HCT116 (cell line): Measurements from ENCODE around the gene LRRK1. TPM values are rescaled to one million over a fixed set of nuclear protein-coding genes. Genes with fewer than 3 reads are reported as not detected.

Source experiments
- ATAC-seq: fragments of 200-7000 bp; cut with Tn5 transposase; 2 replicates; pipeline ENCODE4 v1.9.1; 2020; ENCODE audit warnings: mild to moderate bottlenecking, moderate library complexity
- BruUV-seq: library from RNA; stranded (reverse); fragments of 400-500 nt; replicated peaks from 2 replicates; lab custom pipeline; 2021; lab: Mats Ljungman, UMichigan
- CTCF ChIA-PET: fragments of 300-600 bp; sonication (Branson Sonifier 250); formaldehyde crosslinking; loops from one replicate; lab custom pipeline; 2021; ENCODE audit warnings: antibody characterized with exemption; lab: Charles Lee
- POLR2A ChIA-PET: fragments of 300-600, 350-600 bp; sonication (Branson Sonifier 250); formaldehyde crosslinking; loops from one replicate; lab custom pipeline; 2021; ENCODE audit warnings: antibody characterized with exemption; lab: Charles Lee
- RAD21 ChIA-PET, 2 experiments: fragments of 300-600 bp; sonication (Branson Sonifier 250); formaldehyde crosslinking; loops; one replicate each; lab custom pipeline; 2023; ENCODE audit warnings: low total read pairs in 2 of 2; ENCODE audit not compliant: uncharacterized antibody in 2 of 2, unreplicated experiment in 2 of 2, low non-redundant PET in 1 of 2; lab: Charles Lee
- DNase-seq: peaks from one replicate; pipeline ENCODE4 v3.0.0-alpha.2; 2010; ENCODE audit warnings: low read depth, low spot score
- H2AFZ ChIP-seq: fragments of 200-600 bp; shearing (Covaris generic), sonication (generic); 2 replicates; pipeline ENCODE4 v1.6.1; 2017; ENCODE audit warnings: low read depth, mixed run types, mixed read lengths, antibody characterized with exemption, low read length; ENCODE audit not compliant: poor library complexity, severe bottlenecking
- H3K27ac ChIP-seq: 2 replicates; pipeline ENCODE4 v1.5.1; 2012; ENCODE audit warnings: low read depth, low read length
- H3K27me3 ChIP-seq: fragments of 200-600 bp; sonication (generic); 2 replicates; pipeline ENCODE4 v1.6.1; 2016; ENCODE audit warnings: mixed run types, low read length, mixed read lengths; ENCODE audit not compliant: insufficient read depth
- H3K36me3 ChIP-seq, 2 experiments: fragments of 200-500 bp in 1 of 2; fragments of 200-600 bp in 1 of 2; sonication (Bioruptor generic) in 1 of 2; sonication (generic) in 1 of 2; 2 replicates each; pipeline versions ENCODE4 v1.5.1 to v1.6.1; 2014 to 2016; ENCODE audit warnings: low read length in 2 of 2, inconsistent platforms in 1 of 2, mixed read lengths in 1 of 2, mixed run types in 1 of 2; ENCODE audit not compliant: insufficient read depth in 2 of 2, control insufficient read depth in 1 of 2
- H3K4me1 ChIP-seq, 2 experiments: fragments of 200-600 bp in 1 of 2; sonication (generic) in 1 of 2; 2 replicates each; pipeline versions ENCODE4 v1.5.1 to v1.6.1; 2012 to 2017; ENCODE audit warnings: low read length in 2 of 2, inconsistent platforms in 1 of 2, mild to moderate bottlenecking in 1 of 2, mixed read lengths in 1 of 2, mixed run types in 1 of 2, moderate library complexity in 1 of 2; ENCODE audit not compliant: insufficient read depth in 2 of 2, control insufficient read depth in 1 of 2
- H3K4me2 ChIP-seq: fragments of 200-600 bp; sonication (generic); 2 replicates; pipeline ENCODE4 v1.6.1; 2017; ENCODE audit warnings: mixed run types, low read length, mixed read lengths
- H3K4me3 ChIP-seq, 2 experiments: fragments of 200-600 bp in 1 of 2; sonication (generic) in 1 of 2; replicated peaks in 1 of 2; 2 replicates each; pipeline ENCODE4 v1.5.1; 2011 to 2016; ENCODE audit warnings: low read length in 2 of 2, control low read depth in 1 of 2, low read depth in 1 of 2, mild to moderate bottlenecking in 1 of 2, mixed read lengths in 1 of 2, mixed run types in 1 of 2
- H3K79me2 ChIP-seq: fragments of 200-600 bp; sonication (generic); 2 replicates; pipeline ENCODE4 v1.6.1; 2017; ENCODE audit warnings: mild to moderate bottlenecking, mixed run types, low read length, moderate library complexity, mixed read lengths; ENCODE audit not compliant: insufficient read depth
- H3K9ac ChIP-seq: fragments of 200-600 bp; sonication (generic); 2 replicates; pipeline ENCODE4 v1.6.1; 2016; ENCODE audit warnings: low read length, mixed read lengths
- H3K9me2 ChIP-seq: fragments of 200-600 bp; sonication (generic), shearing (Covaris generic); 2 replicates; pipeline ENCODE4 v1.6.1; 2017; ENCODE audit warnings: mixed run types, mild to moderate bottlenecking, moderate library complexity; ENCODE audit not compliant: insufficient read depth
- H3K9me3 ChIP-seq, 2 experiments: fragments of 200-500 bp in 1 of 2; fragments of 200-600 bp in 1 of 2; sonication (Bioruptor generic) in 1 of 2; sonication (generic) in 1 of 2; 2 replicates each; pipeline ENCODE4 v1.6.1; 2014 to 2017; ENCODE audit warnings: low read length in 2 of 2, mixed read lengths in 2 of 2, inconsistent platforms in 1 of 2, low read depth in 1 of 2, mild to moderate bottlenecking in 1 of 2, mixed run types in 1 of 2, moderate library complexity in 1 of 2; ENCODE audit not compliant: control insufficient read depth in 1 of 2, insufficient read depth in 1 of 2
- H4K20me1 ChIP-seq: fragments of 200-600 bp; sonication (generic), shearing (Covaris generic); 2 replicates; pipeline ENCODE4 v1.6.1; 2017; ENCODE audit warnings: mixed run types, mild to moderate bottlenecking, moderate library complexity; ENCODE audit not compliant: insufficient read depth
- ATF3 ChIP-seq: IDR thresholded peaks from 2 replicates; pipeline ENCODE4 v1.6.1; 2012
- EGR1 ChIP-seq: IDR thresholded peaks from 2 replicates; pipeline ENCODE4 v1.6.1; 2012; ENCODE audit warnings: low read depth
- ELF1 ChIP-seq: IDR thresholded peaks from 2 replicates; pipeline ENCODE4 v1.6.1; 2012; ENCODE audit warnings: low read depth, borderline replicate concordance
- EZH2 ChIP-seq: fragments of 200-600 bp; sonication (generic); IDR thresholded peaks from 2 replicates; pipeline ENCODE4 v1.6.1; 2017; ENCODE audit warnings: antibody characterized with exemption, mixed run types
- EZH2phosphoT487 ChIP-seq: fragments of 200-600 bp; IDR thresholded peaks from 2 replicates; pipeline ENCODE4 v1.6.1; 2018; ENCODE audit warnings: antibody characterized with exemption, borderline replicate concordance
- FOSL1 ChIP-seq: IDR thresholded peaks from 2 replicates; pipeline ENCODE4 v1.6.1; 2012; ENCODE audit warnings: low read depth
- JUND ChIP-seq: IDR thresholded peaks from 2 replicates; pipeline ENCODE4 v1.6.1; 2012
- RAD21 ChIP-seq: IDR thresholded peaks from 2 replicates; pipeline ENCODE4 v1.6.1; 2012; ENCODE audit warnings: low read depth, mild to moderate bottlenecking
- SIN3A ChIP-seq: IDR thresholded peaks from 2 replicates; pipeline ENCODE4 v1.6.1; 2012; ENCODE audit warnings: low read depth
- SP1 ChIP-seq: IDR thresholded peaks from 2 replicates; pipeline ENCODE4 v1.6.1; 2012; ENCODE audit warnings: low read depth
- YY1 ChIP-seq: IDR thresholded peaks from 2 replicates; pipeline ENCODE4 v1.6.1; 2011; ENCODE audit warnings: low read length, low read depth, moderate library complexity, mild to moderate bottlenecking; ENCODE audit not compliant: insufficient replicate concordance; ENCODE audit errors: extremely low read depth
- ZFX ChIP-seq: fragments of 450-650 bp; IDR thresholded peaks from 2 replicates; pipeline ENCODE4 v1.6.1; 2017
- intact Hi-C: fragments of 100-400 bp; cut with micrococcal nuclease; formaldehyde crosslinking; loops from 2 replicates; pipeline ENCODE4 v1.10.0; 2022
- total RNA-seq: library from RNA; stranded (reverse); gene quantifications from one replicate; pipeline ENCODE4 v1.2.1, GENCODE V29; 2021; ENCODE audit not compliant: unreplicated experiment
- TF ChIP-seq, protein P1 (sequence below): IDR thresholded peaks from 2 replicates; pipeline ENCODE4 v1.6.1; 2012; ENCODE audit warnings: low read depth
- TF ChIP-seq, protein P2 (sequence below): IDR thresholded peaks from 2 replicates; pipeline ENCODE4 v1.6.1; 2012

The LRRK1 gene
- total RNA-seq, 1 experiment from 2014 or later: 21.6 TPM

DNA sequence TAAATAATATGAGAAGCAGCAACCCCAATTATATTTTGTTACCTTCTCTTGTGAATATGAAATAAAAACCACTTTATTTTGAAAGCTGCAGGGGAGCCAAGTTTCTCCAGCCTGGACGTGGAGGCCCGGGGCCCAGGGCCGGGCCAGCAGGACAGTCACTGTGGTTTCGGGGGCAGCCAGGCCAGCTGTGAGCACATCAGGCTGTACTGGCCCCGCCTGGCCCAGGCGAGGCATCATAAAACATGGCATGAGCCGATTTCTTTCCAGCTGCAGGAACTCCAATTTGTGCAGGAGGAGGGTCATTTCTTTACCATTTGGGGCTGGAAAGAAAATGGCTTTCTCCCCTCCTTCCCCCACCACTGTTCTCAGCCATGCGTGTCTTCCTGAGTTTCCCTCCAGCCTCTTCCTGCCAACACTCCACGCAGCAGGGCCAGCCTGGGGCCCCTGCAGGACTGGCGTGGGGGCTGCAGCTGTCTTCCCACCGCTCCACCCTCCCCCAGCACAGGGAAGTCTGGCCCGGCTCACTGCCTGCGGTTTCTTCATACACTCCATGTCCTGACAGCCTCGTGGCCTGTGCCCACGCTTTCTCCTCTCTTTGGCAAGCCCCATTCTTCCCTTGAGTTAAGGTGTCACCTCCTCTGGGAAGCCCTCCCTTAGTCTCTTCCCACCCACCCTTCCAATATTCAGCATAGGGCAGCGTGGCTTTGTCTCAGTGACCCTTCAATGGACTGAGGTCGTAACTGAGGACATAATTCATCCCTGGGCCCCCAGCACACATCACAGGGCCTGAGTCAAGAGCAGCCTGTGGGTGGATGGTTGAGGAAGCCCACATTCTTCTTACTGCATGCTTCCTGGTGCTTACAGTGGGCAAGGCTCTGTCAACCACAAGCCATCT, 196.9 kb downstream of the LRRK1 start:
- CTCF ChIA-PET: no interaction called here
- no peak overlapping the region for H3K4me2 ChIP-seq
- ATAC-seq (no peak), DNase-seq (no peak)
- no peaks in the 10 kb centered on the region for H3K36me3 ChIP-seq
- H3K27me3 ChIP-seq: no peaks in the 10 kb centered on the region
- H3K79me2 ChIP-seq: no peaks in the 10 kb centered on the region
- intact Hi-C loops: no loop called here
- H3K4me1 ChIP-seq: no peaks in the 10 kb centered on the region
- H3K9me3 ChIP-seq: no peaks in the 10 kb centered on the region
- BruUV-seq: no TSS peak
- POLR2A ChIA-PET: no interaction called here
- TF ChIP-seq RAD21 (no peak), EZH2phosphoT487 (no peak), ZFX (no peak), SIN3A (no peak)
- TF ChIP-seq, protein P1, sequence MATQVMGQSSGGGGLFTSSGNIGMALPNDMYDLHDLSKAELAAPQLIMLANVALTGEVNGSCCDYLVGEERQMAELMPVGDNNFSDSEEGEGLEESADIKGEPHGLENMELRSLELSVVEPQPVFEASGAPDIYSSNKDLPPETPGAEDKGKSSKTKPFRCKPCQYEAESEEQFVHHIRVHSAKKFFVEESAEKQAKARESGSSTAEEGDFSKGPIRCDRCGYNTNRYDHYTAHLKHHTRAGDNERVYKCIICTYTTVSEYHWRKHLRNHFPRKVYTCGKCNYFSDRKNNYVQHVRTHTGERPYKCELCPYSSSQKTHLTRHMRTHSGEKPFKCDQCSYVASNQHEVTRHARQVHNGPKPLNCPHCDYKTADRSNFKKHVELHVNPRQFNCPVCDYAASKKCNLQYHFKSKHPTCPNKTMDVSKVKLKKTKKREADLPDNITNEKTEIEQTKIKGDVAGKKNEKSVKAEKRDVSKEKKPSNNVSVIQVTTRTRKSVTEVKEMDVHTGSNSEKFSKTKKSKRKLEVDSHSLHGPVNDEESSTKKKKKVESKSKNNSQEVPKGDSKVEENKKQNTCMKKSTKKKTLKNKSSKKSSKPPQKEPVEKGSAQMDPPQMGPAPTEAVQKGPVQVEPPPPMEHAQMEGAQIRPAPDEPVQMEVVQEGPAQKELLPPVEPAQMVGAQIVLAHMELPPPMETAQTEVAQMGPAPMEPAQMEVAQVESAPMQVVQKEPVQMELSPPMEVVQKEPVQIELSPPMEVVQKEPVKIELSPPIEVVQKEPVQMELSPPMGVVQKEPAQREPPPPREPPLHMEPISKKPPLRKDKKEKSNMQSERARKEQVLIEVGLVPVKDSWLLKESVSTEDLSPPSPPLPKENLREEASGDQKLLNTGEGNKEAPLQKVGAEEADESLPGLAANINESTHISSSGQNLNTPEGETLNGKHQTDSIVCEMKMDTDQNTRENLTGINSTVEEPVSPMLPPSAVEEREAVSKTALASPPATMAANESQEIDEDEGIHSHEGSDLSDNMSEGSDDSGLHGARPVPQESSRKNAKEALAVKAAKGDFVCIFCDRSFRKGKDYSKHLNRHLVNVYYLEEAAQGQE: no peak
- no peaks in the 10 kb centered on the region for H3K9me2 ChIP-seq
- no peak overlapping the region for H3K9ac ChIP-seq
- H3K27ac ChIP-seq: no peak overlapping the region
- no peak overlapping the region for H3K4me3 ChIP-seq
- RAD21 ChIA-PET: no interaction called here
- H2AFZ ChIP-seq: no peak overlapping the region
- H4K20me1 ChIP-seq: no peaks in the 10 kb centered on the region

GRCh38 chr15:101116681-101116976, 197.5 kb downstream of the LRRK1 start:
- intact Hi-C loops: no loop called here
- no peak overlapping the region for H3K4me2 ChIP-seq
- H2AFZ ChIP-seq: no peak overlapping the region
- ChIA-PET POLR2A (no interaction called here), RAD21 (no interaction called here), CTCF (no interaction called here)
- BruUV-seq: no TSS peak
- no peaks in the 10 kb centered on the region for H3K9me2 ChIP-seq
- no peak overlapping the region for H3K9ac ChIP-seq
- no peaks in the 10 kb centered on the region for H3K36me3 ChIP-seq
- H3K79me2 ChIP-seq: no peaks in the 10 kb centered on the region
- H3K4me3 ChIP-seq: no peak overlapping the region
- ATAC-seq (no peak), DNase-seq (no peak)
- H3K27ac ChIP-seq: no peak overlapping the region
- no peaks in the 10 kb centered on the region for H4K20me1 ChIP-seq
- no peaks in the 10 kb centered on the region for H3K9me3 ChIP-seq
- no peaks in the 10 kb centered on the region for H3K4me1 ChIP-seq
- H3K27me3 ChIP-seq: no peaks in the 10 kb centered on the region
- TF ChIP-seq, protein P2, sequence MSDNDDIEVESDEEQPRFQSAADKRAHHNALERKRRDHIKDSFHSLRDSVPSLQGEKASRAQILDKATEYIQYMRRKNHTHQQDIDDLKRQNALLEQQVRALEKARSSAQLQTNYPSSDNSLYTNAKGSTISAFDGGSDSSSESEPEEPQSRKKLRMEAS: no peak
- TF ChIP-seq ELF1: no peak
- TF ChIP-seq EZH2phosphoT487: no peak
- TF ChIP-seq FOSL1: no peak
- no peak for TF ChIP-seq SP1
- TF ChIP-seq JUND: no peak
- TF ChIP-seq ATF3: no peak
- TF ChIP-seq YY1: no peak
- no peak for TF ChIP-seq EZH2
- no peak for TF ChIP-seq EGR1
